Lower leg skin (tissue), 4 donors: Measurements from ENCODE around the gene FNDC3B. TPM values are rescaled to one million over a fixed set of nuclear protein-coding genes. Genes with fewer than 3 reads are reported as not detected.
"Not testable (repeated sequence)": the region's sequence is repeated elsewhere in the genome, so short reads cannot be mapped to it uniquely, and the experiment has no call there.

Experiments used
- DNase-seq, 2 donors: peaks; one replicate each; pipeline ENCODE4 v3.0.0-alpha.2; 2019; ENCODE audit warnings: low spot score in 2 of 2
- H3K4me3 ChIP-seq: fragments of 200-600 bp; sonication (generic); 2 replicates; pipeline ENCODE4 v1.5.1; 2017; ENCODE audit warnings: mild to moderate bottlenecking, low read depth; ENCODE audit not compliant: poor library complexity, severe bottlenecking
- CTCF ChIP-seq, 3 donors: fragments of 450-650 bp; IDR thresholded peaks; one replicate each; pipeline ENCODE4 v1.5.1; 2016; ENCODE audit warnings: antibody characterized with exemption in 3 of 3, mild to moderate bottlenecking in 3 of 3, moderate library complexity in 2 of 3
- POLR2A ChIP-seq, 2 donors: fragments of 450-650 bp; IDR thresholded peaks; one replicate each; pipeline ENCODE4 v1.6.1; 2016 to 2017; ENCODE audit warnings: antibody characterized with exemption in 2 of 2, mild to moderate bottlenecking in 1 of 2, moderate library complexity in 1 of 2
- WGBS, 2 donors: methylation state at CpG; one replicate each; pipeline ENCODE4 v1.1.5; 2018; 5-methylcytosine and 5-hydroxymethylcytosine counted together
- intact Hi-C: fragments of 100-400 bp; cut with DNase I; formaldehyde crosslinking; loops from one replicate; pipeline ENCODE4 v1.15.0; 2023; ENCODE audit warnings: low total_unique reads
- total RNA-seq, 4 donors: library from RNA; depleted of rRNA; stranded (reverse); fragments of >200 nt; gene quantifications; one replicate each; pipeline ENCODE4 v1.1.0, GENCODE V29; 2016

Gene FNDC3B
- total RNA-seq, 4 donors from 2014 or later: 22.9 to 39.3 (median 23.2) TPM

- DNase-seq: no peak
- TF ChIP-seq CTCF (IDR thresholded peaks at IDR 0.05): no peak
- no peak for TF ChIP-seq POLR2A (IDR thresholded peaks at IDR 0.05)
These were observed 325.7 kb downstream of the FNDC3B start for GRCh38 chr3:172365028-172365567.

GRCh38 chr3:172367205-172368105 lies 328.1 kb downstream of the FNDC3B start:
- intact Hi-C loops: no loop called here
- H3K4me3 ChIP-seq: no peak overlapping the region
- TF ChIP-seq CTCF (IDR thresholded peaks at IDR 0.05) (no peak), POLR2A (IDR thresholded peaks at IDR 0.05) (no peak)
- DNase-seq: no peak
- 84 to 87% methylated on average over 9 of the region's 9 CpGs for WGBS, 2 donors

More at GRCh38 chr3:172365028-172365567, 325.7 kb downstream of the FNDC3B start:
- H3K4me3 ChIP-seq: no peak overlapping the region
- WGBS, 2 donors: 95 to 97% methylated on average over 3 of the region's 3 CpGs
- intact Hi-C loops: no loop called here

GRCh38 chr3:172368556-172368955 lies 329.2 kb downstream of the FNDC3B start:
- DNase-seq, H3K4me3 ChIP-seq, intact Hi-C loops: not testable (repeated sequence)
- WGBS, 2 donors: 92 to 98% methylated on average over 5 of the region's 5 CpGs

GRCh38 chr3:172369590-172370259 lies 330.3 kb downstream of the FNDC3B start:
- intact Hi-C loops: no loop called here
- no peak for DNase-seq

GRCh38 chr3:172370419-172370818 lies 331.0 kb downstream of the FNDC3B start:
- intact Hi-C loops: no loop called here
- DNase-seq: no peak
- WGBS, 2 donors: 80% methylated on average over 3 of the region's 3 CpGs

More at GRCh38 chr3:172369590-172370259, 330.3 kb downstream of the FNDC3B start:
- 80 to 85% methylated on average over 9 of the region's 9 CpGs for WGBS, 2 donors
- TF ChIP-seq POLR2A (IDR thresholded peaks at IDR 0.05): no peak
- no peak overlapping the region for H3K4me3 ChIP-seq

GRCh38 chr3:172371544-172371943 lies 332.2 kb downstream of the FNDC3B start:
- intact Hi-C loops: no loop called here
- 95 to 97% methylated on average over 4 of the region's 4 CpGs for WGBS, 2 donors
- H3K4me3 ChIP-seq: no peak overlapping the region
- DNase-seq: no peak
- TF ChIP-seq CTCF (IDR thresholded peaks at IDR 0.05) (no peak), POLR2A (IDR thresholded peaks at IDR 0.05) (no peak)

More at GRCh38 chr3:172370419-172370818, 331.0 kb downstream of the FNDC3B start:
- H3K4me3 ChIP-seq: no peak overlapping the region
- TF ChIP-seq POLR2A (IDR thresholded peaks at IDR 0.05) (no peak), CTCF (IDR thresholded peaks at IDR 0.05) (no peak)
